HepG2 (cell line): Measurements from ENCODE around the gene SLCO4A1. TPM values are rescaled to one million over a fixed set of nuclear protein-coding genes. Genes with fewer than 3 reads are reported as not detected.

Source experiments
- AHR ChIP-seq: IDR thresholded peaks from 2 replicates; pipeline ENCODE4 v1.6.1; 2018; ENCODE audit warnings: missing genetic modification reagents, missing compliant biosample characterization
- CBFB ChIP-seq: sonication (generic); formaldehyde crosslinking; IDR thresholded peaks from 2 replicates; pipeline ENCODE4 v1.4.0; 2020; ENCODE audit warnings: missing genetic modification reagents
- CERS6 ChIP-seq: sonication (generic); formaldehyde crosslinking; IDR thresholded peaks from 2 replicates; pipeline ENCODE4 v1.5.0; 2020; ENCODE audit warnings: missing genetic modification reagents
- DNMT3B ChIP-seq: conservative IDR thresholded peaks from 2 replicates; pipeline ENCODE4 v1.6.1; 2016; ENCODE audit warnings: missing biosample characterization, control low read depth
- FOXA1 ChIP-seq, 2 experiments: fragments of 450-650 bp in 1 of 2; sonication (generic) in 1 of 2; formaldehyde crosslinking in 1 of 2; IDR thresholded peaks; 2 replicates each; pipeline versions ENCODE4 v1.4.0 to v1.6.1; 2016 to 2020; ENCODE audit warnings: missing genetic modification reagents in 1 of 2
- HIVEP1 ChIP-seq: sonication (generic); formaldehyde crosslinking; IDR thresholded peaks from 2 replicates; pipeline ENCODE4 v1.4.0; 2020; ENCODE audit warnings: mild to moderate bottlenecking, missing genetic modification reagents
- HNRNPL ChIP-seq: fragments of 200-400 bp; formaldehyde crosslinking; IDR thresholded peaks from 2 replicates; pipeline ENCODE4 v1.6.1; 2017; ENCODE audit warnings: mild to moderate bottlenecking, low read depth, low read length
- HOXA3 ChIP-seq: sonication (generic); formaldehyde crosslinking; IDR thresholded peaks from 2 replicates; pipeline ENCODE4 v1.5.0; 2020; ENCODE audit warnings: missing genetic modification reagents
- JUND ChIP-seq: sonication (generic); formaldehyde crosslinking; IDR thresholded peaks from 2 replicates; pipeline ENCODE4 v1.8.0; 2022; ENCODE audit warnings: mild to moderate bottlenecking, missing genetic modification reagents
- ZBTB43 ChIP-seq: sonication (generic); formaldehyde crosslinking; conservative IDR thresholded peaks from 2 replicates; pipeline ENCODE4 v1.4.0; 2020; ENCODE audit warnings: missing genetic modification reagents
- ZC3H13 ChIP-seq: sonication (generic); formaldehyde crosslinking; IDR thresholded peaks from 2 replicates; pipeline ENCODE4 v1.8.1; 2023; ENCODE audit warnings: mild to moderate bottlenecking, missing genetic modification reagents, moderate library complexity
- ZNF232 ChIP-seq: sonication (generic); formaldehyde crosslinking; IDR thresholded peaks from 2 replicates; pipeline ENCODE4 v1.4.0; 2020; ENCODE audit warnings: missing genetic modification reagents, borderline replicate concordance
- ZNF280B ChIP-seq: sonication (generic); formaldehyde crosslinking; IDR thresholded peaks from 2 replicates; pipeline ENCODE4 v1.5.0; 2020; ENCODE audit warnings: missing genetic modification reagents, mild to moderate bottlenecking, borderline replicate concordance
- ZNF367 ChIP-seq: sonication (generic); formaldehyde crosslinking; IDR thresholded peaks from 2 replicates; pipeline ENCODE4 v1.4.0; 2020; ENCODE audit warnings: missing genetic modification reagents, borderline replicate concordance
- ZNF501 ChIP-seq: sonication (generic); formaldehyde crosslinking; IDR thresholded peaks from 2 replicates; pipeline ENCODE4 v1.5.1; 2020; ENCODE audit warnings: mild to moderate bottlenecking, moderate library complexity, missing genetic modification reagents
- ZNF513 ChIP-seq: sonication (generic); formaldehyde crosslinking; conservative IDR thresholded peaks from 2 replicates; pipeline ENCODE4 v1.5.0; 2020; ENCODE audit warnings: missing genetic modification reagents
- ZNF619 ChIP-seq: sonication (generic); formaldehyde crosslinking; IDR thresholded peaks from 2 replicates; pipeline ENCODE4 v1.4.0; 2020; ENCODE audit warnings: mild to moderate bottlenecking, missing genetic modification reagents
- ZNF639 ChIP-seq: conservative IDR thresholded peaks from 2 replicates; pipeline ENCODE4 v1.6.1; 2018; ENCODE audit warnings: missing genetic modification reagents
- ZNF788 ChIP-seq: sonication (generic); formaldehyde crosslinking; IDR thresholded peaks from 2 replicates; pipeline ENCODE4 v1.5.0; 2020; ENCODE audit warnings: mild to moderate bottlenecking, missing genetic modification reagents, borderline replicate concordance
- polyA plus RNA-seq, 8 experiments: library from polyadenylated mRNA; depleted of rRNA in 3 of 8; stranded (reverse) in 7 of 8; unstranded in 1 of 8; fragments of >200 nt; fragmentation: Illumina TruSeq in 4 of 8; extraction: Trizol in 4 of 8; gene quantifications; 2 replicates each; pipeline versions ENCODE4 v1.2.1 to v1.2.3, GENCODE V29; 2011 to 2016; ENCODE audit warnings: low read depth in 4 of 8, missing spikeins in 1 of 8, mixed read lengths in 1 of 8; ENCODE audit not compliant: insufficient read depth in 1 of 8
- total RNA-seq, 5 experiments: library from RNA; depleted of rRNA; stranded (reverse); fragments of >200 nt; fragmentation: Illumina TruSeq; extraction: Trizol; gene quantifications; 2 replicates each; pipeline ENCODE4 v1.2.3, GENCODE V29; 2016; ENCODE audit warnings: low read depth in 1 of 5
- TF ChIP-seq, protein P1 (sequence below): sonication (generic); formaldehyde crosslinking; IDR thresholded peaks from 2 replicates; pipeline ENCODE4 v1.4.0; 2020; ENCODE audit warnings: low read depth, mild to moderate bottlenecking, missing genetic modification reagents
- TF ChIP-seq, protein P2 (sequence below): sonication (generic); formaldehyde crosslinking; IDR thresholded peaks from 2 replicates; pipeline ENCODE4 v1.8.1; 2023; ENCODE audit warnings: mild to moderate bottlenecking, missing genetic modification reagents, borderline replicate concordance

The SLCO4A1 gene
- total and polyA plus RNA-seq, 2 of the 13 experiments (the other 11 are each of a cell fraction or from before 2014, with no cell fraction given): 55.5 to 112 TPM

DNA sequence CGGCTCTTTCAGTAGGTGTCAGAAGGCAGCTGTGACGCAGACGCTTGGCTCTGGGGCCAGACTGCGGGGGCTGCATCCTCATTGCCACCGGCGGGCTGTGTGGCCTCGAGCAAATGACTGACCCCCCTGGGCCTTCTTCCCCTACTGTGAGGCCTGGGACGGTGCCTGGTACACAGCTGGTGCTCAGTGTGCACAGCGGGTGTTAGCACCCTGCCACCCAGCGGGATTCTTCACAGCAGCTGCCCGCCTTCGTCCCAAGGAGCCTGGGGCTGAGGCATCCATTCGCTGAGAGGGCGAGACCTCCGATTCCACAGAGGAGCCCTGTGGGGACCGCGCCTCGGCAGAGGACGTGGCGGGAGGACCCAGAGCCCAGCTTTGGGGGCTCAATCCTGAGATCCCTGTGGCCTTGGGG lies 10.6 kb downstream of the SLCO4A1 start (continued):
- TF ChIP-seq, protein P1, sequence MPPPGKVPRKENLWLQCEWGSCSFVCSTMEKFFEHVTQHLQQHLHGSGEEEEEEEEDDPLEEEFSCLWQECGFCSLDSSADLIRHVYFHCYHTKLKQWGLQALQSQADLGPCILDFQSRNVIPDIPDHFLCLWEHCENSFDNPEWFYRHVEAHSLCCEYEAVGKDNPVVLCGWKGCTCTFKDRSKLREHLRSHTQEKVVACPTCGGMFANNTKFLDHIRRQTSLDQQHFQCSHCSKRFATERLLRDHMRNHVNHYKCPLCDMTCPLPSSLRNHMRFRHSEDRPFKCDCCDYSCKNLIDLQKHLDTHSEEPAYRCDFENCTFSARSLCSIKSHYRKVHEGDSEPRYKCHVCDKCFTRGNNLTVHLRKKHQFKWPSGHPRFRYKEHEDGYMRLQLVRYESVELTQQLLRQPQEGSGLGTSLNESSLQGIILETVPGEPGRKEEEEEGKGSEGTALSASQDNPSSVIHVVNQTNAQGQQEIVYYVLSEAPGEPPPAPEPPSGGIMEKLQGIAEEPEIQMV: 0 out of 2 replicates have a peak, but pooled peaks have one; percentile 12
- TF ChIP-seq HOXA3 (CRISPR knock-in tag): peak; percentile 41; the same call in 1 of the 2 replicates
- TF ChIP-seq ZNF639 (CRISPR knock-in tag): no peak
- 0 out of 2 replicates have a peak, but pooled peaks have one; percentile 14 for TF ChIP-seq DNMT3B (CRISPR knock-in tag)
- peak; percentile 40; the same call in 1 of the 2 replicates for TF ChIP-seq AHR (CRISPR knock-in tag)
- no peak for TF ChIP-seq ZNF513
- TF ChIP-seq ZBTB43 (CRISPR knock-in tag): peak; percentile 81; the same call in 1 of the 2 replicates
- 0 out of 2 replicates have a peak, but pooled peaks have one; percentile 12 for TF ChIP-seq CBFB (CRISPR knock-in tag)
- TF ChIP-seq ZC3H13 (CRISPR knock-in tag): 0 out of 2 replicates have a peak, but pooled peaks have one; percentile 0
- no peak for TF ChIP-seq CERS6 (CRISPR knock-in tag)
- no peak for TF ChIP-seq ZNF788 (CRISPR knock-in tag)
- 0 out of 2 replicates have a peak, but pooled peaks have one; percentile 57 for TF ChIP-seq HNRNPL
- TF ChIP-seq ZNF232 (CRISPR knock-in tag): peak; percentile 16; the same call in 1 of the 2 replicates
- no peak for TF ChIP-seq FOXA1 (IDR thresholded peaks at IDR 0.05)
- TF ChIP-seq FOXA1 (CRISPR knock-in tag; IDR thresholded peaks at IDR 0.05): no peak
- TF ChIP-seq ZNF367 (CRISPR knock-in tag): no peak
- TF ChIP-seq JUND: peak; percentile 46; the same call in 1 of the 2 replicates
- TF ChIP-seq HIVEP1 (CRISPR knock-in tag): 0 out of 2 replicates have a peak, but pooled peaks have one; percentile 5
- no peak for TF ChIP-seq ZNF619 (CRISPR knock-in tag)
- peak; percentile 69 for TF ChIP-seq ZNF280B
- TF ChIP-seq ZNF501 (CRISPR knock-in tag): 0 out of 2 replicates have a peak, but pooled peaks have one; percentile 2
- TF ChIP-seq, protein P2, sequence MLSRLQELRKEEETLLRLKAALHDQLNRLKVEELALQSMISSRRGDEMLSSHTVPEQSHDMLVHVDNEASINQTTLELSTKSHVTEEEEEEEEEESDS: no peak
